Measurements from ENCODE around the gene NR1H3. TPM values are rescaled to one million over a fixed set of nuclear protein-coding genes. Genes with fewer than 3 reads are reported as not detected.

NR1H3 gene
- total RNA-seq, 2 donors from 2014 or later, result 11.6 to 20.4 TPM

- DNase-seq (ENCODE audit: low spot score) (peak; percentile 56), ATAC-seq (ENCODE audit: insufficient number of reproducible peaks, low FRiP score, low read depth) (peak; percentile 78)
- H3K9me3 ChIP-seq, result no peaks in the 10 kb centered on the region
- TF ChIP-seq CTCF (IDR thresholded peaks at IDR 0.05), result no peak
- H3K4me1 ChIP-seq (ENCODE audit: control insufficient read depth in 1 of 2, low read depth in 2 of 2), result peaks cover 21 to 42% of the 10 kb centered on the region in 2 donors
- peak overlapping the region; percentile 86 for H3K27ac ChIP-seq
- H3K4me3 ChIP-seq, result peak overlapping the region; percentile 94
- no peaks in the 10 kb centered on the region for H3K27me3 ChIP-seq (replicated peaks; ENCODE audit: insufficient read depth)
- no peaks in the 10 kb centered on the region for H3K36me3 ChIP-seq
These were observed 11.4 kb downstream of the NR1H3 start for GRCh38 chr11:47269002-47269828.

GRCh38 chr11:47269829-47270305 is 12.1 kb downstream of the NR1H3 start, which contains the start of gene MADD:
Gene MADD (plus strand): TSS chr11:47270133.
- DNase-seq (ENCODE audit: low spot score), result peak; percentile 33
- no peak for TF ChIP-seq CTCF (IDR thresholded peaks at IDR 0.05)

GRCh38 chr11:47270331-47271271 is 12.8 kb downstream of the NR1H3 start:
- Histone ChIP-seq H3K9me3 (no peaks in the 10 kb centered on the region), H3K4me3 (peak overlapping the region; percentile 94), H3K27me3 (replicated peaks; ENCODE audit: insufficient read depth) (no peaks in the 10 kb centered on the region), H3K27ac (peak overlapping the region; percentile 86), H3K36me3 (peaks cover 13% of the 10 kb centered on the region), H3K4me1 (ENCODE audit: control insufficient read depth in 1 of 2, low read depth in 2 of 2) (peaks cover 21 to 31% of the 10 kb centered on the region in 2 donors)
- ATAC-seq (ENCODE audit: insufficient number of reproducible peaks, low FRiP score, low read depth) (no peak), DNase-seq (ENCODE audit: low spot score) (no peak)
- TF ChIP-seq CTCF (IDR thresholded peaks at IDR 0.05), result no peak

More at GRCh38 chr11:47269829-47270305, 12.1 kb downstream of the NR1H3 start, which contains the start of gene MADD:
- peaks cover 21 to 38% of the 10 kb centered on the region in 2 donors for H3K4me1 ChIP-seq (ENCODE audit: control insufficient read depth in 1 of 2, low read depth in 2 of 2)
- peak within 1 kb of the TSS; percentile 94 for H3K4me3 ChIP-seq
- peaks cover 6% of the 10 kb centered on the region for H3K36me3 ChIP-seq
- H3K27me3 ChIP-seq (replicated peaks; ENCODE audit: insufficient read depth), result no peaks in the 10 kb centered on the region
- no peaks in the 10 kb centered on the region for H3K9me3 ChIP-seq
- H3K27ac ChIP-seq, result peak within 1 kb of the TSS; percentile 86
- ATAC-seq (ENCODE audit: insufficient number of reproducible peaks, low FRiP score, low read depth), result peak; percentile 66

GRCh38 chr11:47271328-47271727 is 13.5 kb downstream of the NR1H3 start:
- DNase-seq (ENCODE audit: low spot score) (no peak), ATAC-seq (ENCODE audit: insufficient number of reproducible peaks, low FRiP score, low read depth) (no peak)
- TF ChIP-seq CTCF (IDR thresholded peaks at IDR 0.05), result no peak
- H3K27me3 ChIP-seq (replicated peaks; ENCODE audit: insufficient read depth), result no peaks in the 10 kb centered on the region
- H3K9me3 ChIP-seq, result no peaks in the 10 kb centered on the region
- peak overlapping the region; percentile 94 for H3K4me3 ChIP-seq
- H3K4me1 ChIP-seq (ENCODE audit: control insufficient read depth in 1 of 2, low read depth in 2 of 2), result peaks cover 21 to 31% of the 10 kb centered on the region in 2 donors
- peaks cover 20% of the 10 kb centered on the region for H3K36me3 ChIP-seq
- peak overlapping the region in 1 of 2 donors; percentile 14 for H3K27ac ChIP-seq

Data from thoracic aorta (tissue), 2 donors.